HL-60 (cell line): Measurements from ENCODE around the gene FOXE3.

Experiments used
- POLR2AphosphoS5 ChIP-seq: IDR thresholded peaks from 2 replicates; pipeline ENCODE4 v1.6.1; 2012; ENCODE audit warnings: low read depth
- REST ChIP-seq: IDR thresholded peaks from 2 replicates; pipeline ENCODE4 v1.6.1; 2012; ENCODE audit warnings: low read depth; ENCODE audit not compliant: insufficient replicate concordance
- SPI1 ChIP-seq: IDR thresholded peaks from 2 replicates; pipeline ENCODE4 v1.6.1; 2012; ENCODE audit warnings: low read depth, mild to moderate bottlenecking, borderline replicate concordance
- TF ChIP-seq, protein P1 (sequence below): IDR thresholded peaks from one replicate; pipeline ENCODE4 v1.5.1; 2011; ENCODE audit warnings: low read length, control low read depth, inconsistent platforms; ENCODE audit not compliant: insufficient read depth

DNA sequence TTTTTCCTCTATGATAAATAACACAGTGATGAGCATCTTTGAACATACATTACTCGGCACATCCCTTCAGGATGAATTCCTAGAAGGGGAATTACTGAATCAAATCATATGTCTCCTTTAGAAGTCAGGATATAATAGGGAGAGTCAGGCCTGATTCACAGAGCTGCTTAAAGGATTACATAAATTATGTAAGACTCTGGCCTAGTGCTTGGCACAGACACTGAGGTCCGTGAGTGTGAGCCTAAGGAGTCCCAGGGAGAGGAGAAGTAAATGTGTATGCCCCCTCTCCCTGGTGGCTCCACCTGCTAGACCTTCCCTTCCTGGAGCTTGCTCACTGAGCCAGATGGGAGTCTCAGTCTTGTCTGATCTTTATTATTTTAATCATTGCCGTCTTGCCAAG lies 8.6 kb upstream of the FOXE3 start:
- TF ChIP-seq, protein P1, sequence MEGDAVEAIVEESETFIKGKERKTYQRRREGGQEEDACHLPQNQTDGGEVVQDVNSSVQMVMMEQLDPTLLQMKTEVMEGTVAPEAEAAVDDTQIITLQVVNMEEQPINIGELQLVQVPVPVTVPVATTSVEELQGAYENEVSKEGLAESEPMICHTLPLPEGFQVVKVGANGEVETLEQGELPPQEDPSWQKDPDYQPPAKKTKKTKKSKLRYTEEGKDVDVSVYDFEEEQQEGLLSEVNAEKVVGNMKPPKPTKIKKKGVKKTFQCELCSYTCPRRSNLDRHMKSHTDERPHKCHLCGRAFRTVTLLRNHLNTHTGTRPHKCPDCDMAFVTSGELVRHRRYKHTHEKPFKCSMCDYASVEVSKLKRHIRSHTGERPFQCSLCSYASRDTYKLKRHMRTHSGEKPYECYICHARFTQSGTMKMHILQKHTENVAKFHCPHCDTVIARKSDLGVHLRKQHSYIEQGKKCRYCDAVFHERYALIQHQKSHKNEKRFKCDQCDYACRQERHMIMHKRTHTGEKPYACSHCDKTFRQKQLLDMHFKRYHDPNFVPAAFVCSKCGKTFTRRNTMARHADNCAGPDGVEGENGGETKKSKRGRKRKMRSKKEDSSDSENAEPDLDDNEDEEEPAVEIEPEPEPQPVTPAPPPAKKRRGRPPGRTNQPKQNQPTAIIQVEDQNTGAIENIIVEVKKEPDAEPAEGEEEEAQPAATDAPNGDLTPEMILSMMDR = no peak
- TF ChIP-seq POLR2AphosphoS5 (no peak), REST (no peak), SPI1 (no peak)
